GM12878 (cell line): ENCODE results near the gene ANK2. TPM values are rescaled to one million over a fixed set of nuclear protein-coding genes. Genes with fewer than 3 reads are reported as not detected.

Experiments
- ATAC-seq: fragments of 200-7000 bp; cut with Tn5 transposase; 3 replicates; pipeline ENCODE4 v1.9.1; 2020; ENCODE audit warnings: mild to moderate bottlenecking, moderate library complexity
- BruUV-seq: library from RNA; stranded (reverse); fragments of 400-500 nt; replicated peaks from 2 replicates; lab custom pipeline; 2021; lab: Mats Ljungman, UMichigan
- CTCF ChIA-PET: fragments of 300-600 bp; sonication (Branson Sonifier 250); formaldehyde crosslinking; extraction: SDS; loops from one replicate; lab custom pipeline; 2021; ENCODE audit warnings: inconsistent platforms; lab: Yijun Ruan, JAX
- POLR2A ChIA-PET: fragments of 350-600 bp; formaldehyde crosslinking; extraction: SDS; loops from one replicate; lab custom pipeline; 2021; ENCODE audit warnings: inconsistent platforms; lab: Charles Lee
- RAD21 ChIA-PET: fragments of 300-600 bp; sonication (Branson Sonifier 250); formaldehyde crosslinking; loops from one replicate; lab custom pipeline; 2023; ENCODE audit warnings: antibody characterized with exemption; ENCODE audit not compliant: unreplicated experiment; lab: Charles Lee
- SMC1A ChIA-PET: fragments of 300-600 bp; sonication (Branson Sonifier 250); formaldehyde crosslinking; loops from one replicate; lab custom pipeline; 2023; ENCODE audit not compliant: unreplicated experiment, uncharacterized antibody; lab: Charles Lee
- DNase-seq: peaks from one replicate; pipeline ENCODE4 v3.0.0-alpha.2; 2011; ENCODE audit warnings: low read depth, low spot score
- FAIRE-seq: peaks from 3 replicates; lab custom pipeline; 2011; peaks lifted over from hg19 to GRCh38; lab: Jason Lieb, UNC
- H2AFZ ChIP-seq: 2 replicates; pipeline ENCODE4 v1.6.0; 2011; ENCODE audit warnings: low read depth, low read length, control low read depth; ENCODE audit not compliant: control insufficient read depth
- H3K27ac ChIP-seq: 2 replicates; pipeline ENCODE4 v1.5.1; 2011; ENCODE audit warnings: control low read depth; ENCODE audit not compliant: control insufficient read depth, insufficient read depth
- H3K27me3 ChIP-seq, 2 experiments: replicated peaks in 1 of 2; 2 replicates each; pipeline versions ENCODE4 v1.6.0 to v1.6.1; 2011; ENCODE audit warnings: low read length in 1 of 2; ENCODE audit not compliant: control insufficient read depth in 2 of 2, insufficient read depth in 2 of 2
- H3K36me3 ChIP-seq, 2 experiments: 2 replicates each; pipeline ENCODE4 v1.5.1; 2011; ENCODE audit warnings: low read length in 1 of 2; ENCODE audit not compliant: control insufficient read depth in 2 of 2, insufficient read depth in 2 of 2
- H3K4me1 ChIP-seq: 2 replicates; pipeline ENCODE4 v1.6.1; 2011; ENCODE audit warnings: mild to moderate bottlenecking, low read length, moderate library complexity, mixed read lengths; ENCODE audit not compliant: control insufficient read depth, insufficient read depth
- H3K4me2 ChIP-seq: 2 replicates; pipeline ENCODE4 v1.6.0; 2011; ENCODE audit warnings: control low read depth; ENCODE audit not compliant: control insufficient read depth, insufficient read depth
- H3K4me3 ChIP-seq: fragments of 200-600 bp; sonication (generic); 2 replicates; pipeline ENCODE4 v1.5.1; 2016
- H3K79me2 ChIP-seq: 2 replicates; pipeline ENCODE4 v1.6.0; 2011; ENCODE audit warnings: low read length; ENCODE audit not compliant: control insufficient read depth, insufficient read depth
- H3K9ac ChIP-seq: 2 replicates; pipeline ENCODE4 v1.8.0; 2011; ENCODE audit warnings: low read length, control low read depth, mixed read lengths; ENCODE audit not compliant: control insufficient read depth, insufficient read depth
- H3K9me3 ChIP-seq: replicated peaks from 3 replicates; pipeline ENCODE4 v1.5.1; 2011; ENCODE audit warnings: mild to moderate bottlenecking, low read length; ENCODE audit not compliant: control insufficient read depth, insufficient read depth
- H4K20me1 ChIP-seq: 2 replicates; pipeline ENCODE4 v1.6.0; 2011; ENCODE audit not compliant: control insufficient read depth, insufficient read depth
- ATF2 ChIP-seq: IDR thresholded peaks from 2 replicates; pipeline ENCODE4 v1.6.1; 2012; ENCODE audit warnings: low read length, inconsistent platforms
- ATF7 ChIP-seq: fragments of 450-650 bp; IDR thresholded peaks from 2 replicates; pipeline ENCODE4 v1.6.1; 2016; ENCODE audit warnings: low read depth, mild to moderate bottlenecking
- CBX3 ChIP-seq: fragments of 200-600 bp; sonication (generic); IDR thresholded peaks from 2 replicates; pipeline ENCODE4 v1.6.1; 2016; ENCODE audit warnings: low read depth, borderline replicate concordance
- CHD2 ChIP-seq: IDR thresholded peaks from 2 replicates; pipeline ENCODE4 v1.6.1; 2011; ENCODE audit warnings: low read depth, low read length, improper control_type of control experiment, borderline replicate concordance
- EGR1 ChIP-seq, 2 experiments: IDR thresholded peaks; 1 replicate in 1 of 2; 2 replicates in 1 of 2; pipeline ENCODE4 v1.6.1; 2011 to 2012; ENCODE audit warnings: low read depth in 2 of 2, low read length in 2 of 2, borderline replicate concordance in 1 of 2, mild to moderate bottlenecking in 1 of 2, moderate library complexity in 1 of 2
- EP300 ChIP-seq, 2 experiments: fragments of 150-350 bp in 1 of 2; IDR thresholded peaks; 2 replicates each; pipeline ENCODE4 v1.6.1; 2011 to 2012; ENCODE audit warnings: low read depth in 2 of 2, low read length in 2 of 2, borderline replicate concordance in 1 of 2, improper control_type of control experiment in 1 of 2, inconsistent platforms in 1 of 2; ENCODE audit not compliant: control insufficient read depth in 1 of 2
- HCFC1 ChIP-seq: fragments of 150-350 bp; IDR thresholded peaks from 2 replicates; pipeline ENCODE4 v1.6.1; 2014; ENCODE audit warnings: low read length
- HDAC6 ChIP-seq: fragments of 200-600 bp; sonication (generic); IDR thresholded peaks from one replicate; pipeline ENCODE4 v1.8.0; 2017; ENCODE audit warnings: antibody characterized with exemption; ENCODE audit not compliant: unreplicated experiment
- IRF5 ChIP-seq: fragments of 450-650 bp; IDR thresholded peaks from 2 replicates; pipeline ENCODE4 v1.6.1; 2017; ENCODE audit warnings: borderline replicate concordance
- KDM1A ChIP-seq: fragments of 200-600 bp; sonication (generic); IDR thresholded peaks from 2 replicates; pipeline ENCODE4 v1.6.1; 2016; ENCODE audit warnings: borderline replicate concordance
- MTA3 ChIP-seq: IDR thresholded peaks from 2 replicates; pipeline ENCODE4 v1.6.1; 2012; ENCODE audit warnings: low read length, inconsistent platforms, borderline replicate concordance
- STAT3 ChIP-seq: IDR thresholded peaks from 2 replicates; pipeline ENCODE4 v1.6.1; 2011; ENCODE audit warnings: low read depth, low read length, improper control_type of control experiment
- TBL1XR1 ChIP-seq: IDR thresholded peaks from 2 replicates; pipeline ENCODE4 v1.6.1; 2012; ENCODE audit warnings: low read depth, low read length, improper control_type of control experiment
- ZBTB33 ChIP-seq: fragments of 450-650 bp; IDR thresholded peaks from 2 replicates; pipeline ENCODE4 v1.6.1; 2017; ENCODE audit warnings: mild to moderate bottlenecking
- ZNF217 ChIP-seq: fragments of 450-650 bp; IDR thresholded peaks from 2 replicates; pipeline ENCODE4 v1.6.1; 2017; ENCODE audit warnings: antibody characterized with exemption, mild to moderate bottlenecking
- ZNF274 ChIP-seq: IDR thresholded peaks from one replicate; pipeline ENCODE4 v1.8.0; 2011; ENCODE audit not compliant: insufficient read length, insufficient read depth
- WGBS: methylation state at CpG from one replicate; pipeline ENCODE4 v1.1.6; 2016; ENCODE audit warnings: low lambda C conversion rate; ENCODE audit not compliant: insufficient replicate concordance, insufficient coverage; ENCODE audit errors: missing lambda C conversion rate; 5-methylcytosine and 5-hydroxymethylcytosine counted together
- in situ Hi-C: fragments of 300-500 bp; cut with MboI; formaldehyde crosslinking; loops from 9 replicates; pipeline ENCODE4 v1.14.3; 2018; ENCODE audit warnings: mixed read lengths
- intact Hi-C: fragments of 100-400 bp; cut with micrococcal nuclease; formaldehyde crosslinking; loops from one replicate; pipeline ENCODE4 v1.14.2; 2022; ENCODE audit not compliant: unreplicated experiment
- polyA plus RNA-seq, 11 experiments: library from polyadenylated mRNA; depleted of rRNA in 4 of 11; unstranded in 6 of 11; stranded (reverse) in 5 of 11; fragments of >200 nt; fragmentation: Nextera tagmentation in 4 of 11; fragmentation: Illumina TruSeq in 1 of 11; extraction: Ambion mirVana in 4 of 11; extraction: Trizol in 1 of 11; gene quantifications; 1 replicate in 1 of 11; 2 replicates in 10 of 11; pipeline versions ENCODE4 v1.2.1 to v1.2.3, GENCODE V29; 2011 to 2016; ENCODE audit warnings: inconsistent platforms in 2 of 11, missing spikeins in 2 of 11, low read depth in 1 of 11
- total RNA-seq, 4 experiments: library from RNA; depleted of rRNA in 3 of 4; stranded (reverse); fragments of >200 nt in 3 of 4; fragmentation: Illumina TruSeq in 1 of 4; extraction: Trizol in 1 of 4; gene quantifications; 2 replicates each; pipeline versions ENCODE4 v1.2.1 to v1.2.3, GENCODE V29; 2013 to 2021

The ANK2 gene
- total and polyA plus RNA-seq, 10 of the 15 experiments (the other 5 are each of a cell fraction or from before 2014, with no cell fraction given) = 1.6 to 13.0 (median 4.1) TPM

GRCh38 chr4:113170805-113171468 lies 121.5 kb downstream of the ANK2 start (continued):
- no peak for TF ChIP-seq IRF5
- TF ChIP-seq ZBTB33 = no peak
- TF ChIP-seq TBL1XR1 = no peak
- TF ChIP-seq ATF7 = no peak
- no peak for TF ChIP-seq STAT3
- no peak for TF ChIP-seq ZNF274
- TF ChIP-seq ZNF217 = no peak

- Histone ChIP-seq H3K4me2 (no peak overlapping the region), H3K27ac (no peak overlapping the region), H2AFZ (no peak overlapping the region), H4K20me1 (no peaks in the 10 kb centered on the region), H3K36me3 (no peaks in the 10 kb centered on the region), H3K9me3 (no peaks in the 10 kb centered on the region), H3K4me3 (no peak overlapping the region), H3K4me1 (no peaks in the 10 kb centered on the region), H3K27me3 (no peaks in the 10 kb centered on the region), H3K9ac (no peak overlapping the region), H3K79me2 (no peaks in the 10 kb centered on the region)
- ChIA-PET POLR2A (no interaction called here), SMC1A (no interaction called here), RAD21 (no interaction called here), CTCF (no interaction called here)
- no TSS peak for BruUV-seq
- 30% methylated on average over 5 of the region's 5 CpGs for WGBS
- in situ Hi-C loops (no loop called here), intact Hi-C loops (no loop called here)
- FAIRE-seq (no peak), DNase-seq (no peak), ATAC-seq (no peak)
- no peak for TF ChIP-seq HDAC6
- TF ChIP-seq ATF2 = no peak
- no peak for TF ChIP-seq EP300 (IDR thresholded peaks at IDR 0.05; ENCODE audit: borderline replicate concordance in 1 of 2, control insufficient read depth in 1 of 2, low read depth in 2 of 2, low read length in 2 of 2)
- TF ChIP-seq KDM1A = no peak
- TF ChIP-seq CHD2 = no peak
- TF ChIP-seq HCFC1 = no peak
- TF ChIP-seq EGR1 (IDR thresholded peaks at IDR 0.05; ENCODE audit: borderline replicate concordance in 1 of 2, low read depth in 2 of 2, low read length in 2 of 2) = no peak
- TF ChIP-seq CBX3 = no peak
- no peak for TF ChIP-seq MTA3
Measured at GRCh38 chr4:113173126-113173792, 123.8 kb downstream of the ANK2 start.
